ENCODE measurements around the gene DENND11. TPM values are rescaled to one million over a fixed set of nuclear protein-coding genes. Genes with fewer than 3 reads are reported as not detected.

The DENND11 gene
- total RNA-seq, 1 donor from 2014 or later, result 40.2 TPM

GRCh38 chr7:141671705-141672496, 30.1 kb downstream of the DENND11 start:
- TF ChIP-seq, protein P1, sequence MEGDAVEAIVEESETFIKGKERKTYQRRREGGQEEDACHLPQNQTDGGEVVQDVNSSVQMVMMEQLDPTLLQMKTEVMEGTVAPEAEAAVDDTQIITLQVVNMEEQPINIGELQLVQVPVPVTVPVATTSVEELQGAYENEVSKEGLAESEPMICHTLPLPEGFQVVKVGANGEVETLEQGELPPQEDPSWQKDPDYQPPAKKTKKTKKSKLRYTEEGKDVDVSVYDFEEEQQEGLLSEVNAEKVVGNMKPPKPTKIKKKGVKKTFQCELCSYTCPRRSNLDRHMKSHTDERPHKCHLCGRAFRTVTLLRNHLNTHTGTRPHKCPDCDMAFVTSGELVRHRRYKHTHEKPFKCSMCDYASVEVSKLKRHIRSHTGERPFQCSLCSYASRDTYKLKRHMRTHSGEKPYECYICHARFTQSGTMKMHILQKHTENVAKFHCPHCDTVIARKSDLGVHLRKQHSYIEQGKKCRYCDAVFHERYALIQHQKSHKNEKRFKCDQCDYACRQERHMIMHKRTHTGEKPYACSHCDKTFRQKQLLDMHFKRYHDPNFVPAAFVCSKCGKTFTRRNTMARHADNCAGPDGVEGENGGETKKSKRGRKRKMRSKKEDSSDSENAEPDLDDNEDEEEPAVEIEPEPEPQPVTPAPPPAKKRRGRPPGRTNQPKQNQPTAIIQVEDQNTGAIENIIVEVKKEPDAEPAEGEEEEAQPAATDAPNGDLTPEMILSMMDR (IDR thresholded peaks at IDR 0.05), result no peak
- Histone ChIP-seq H3K9me3 (no peaks in the 10 kb centered on the region), H3K4me3 (no peak overlapping the region), H3K36me3 (peaks cover 32% of the 10 kb centered on the region), H3K27me3 (no peaks in the 10 kb centered on the region), H3K27ac (no peak overlapping the region), H3K4me1 (peaks cover 4% of the 10 kb centered on the region)
- intact Hi-C loops (cut with DNase I), result no loop called here
- DNase-seq (no peak), ATAC-seq (peak; percentile 66)

- Histone ChIP-seq H3K36me3 (peaks cover 60% of the 10 kb centered on the region), H3K27ac (no peak overlapping the region), H3K4me3 (no peak overlapping the region), H3K4me1 (no peaks in the 10 kb centered on the region), H3K9me3 (no peaks in the 10 kb centered on the region), H3K27me3 (no peaks in the 10 kb centered on the region)
- ATAC-seq (no peak), DNase-seq (no peak)
- TF ChIP-seq, protein P1 (IDR thresholded peaks at IDR 0.05), result no peak
- intact Hi-C loops (cut with DNase I), result no loop called here
Measured at GRCh38 chr7:141668853-141669252, 33.1 kb downstream of the DENND11 start.

DNA sequence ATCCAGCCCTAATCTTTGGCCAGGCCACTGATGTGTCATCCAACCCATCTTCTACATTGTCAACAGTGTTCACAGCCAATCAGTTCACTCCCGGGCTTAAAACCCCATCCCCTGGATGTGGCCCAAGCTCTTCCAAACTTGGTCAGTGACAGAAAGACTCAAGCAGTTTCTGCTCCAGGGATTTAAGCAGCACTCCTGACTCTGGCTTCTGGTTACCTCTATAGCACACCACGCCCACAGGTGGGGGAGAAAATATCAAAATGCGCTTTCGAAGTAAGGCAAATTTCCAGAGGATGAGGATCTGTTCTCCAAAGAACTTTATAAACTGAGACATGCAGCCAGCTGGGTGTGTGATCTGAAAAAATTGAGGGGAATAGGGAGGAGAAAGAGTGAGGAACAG, 35.9 kb downstream of the DENND11 start:
- DNase-seq (no peak), ATAC-seq (no peak)
- Histone ChIP-seq H3K27ac (no peak overlapping the region), H3K27me3 (no peaks in the 10 kb centered on the region), H3K36me3 (peaks cover 67% of the 10 kb centered on the region), H3K4me1 (peaks cover 14% of the 10 kb centered on the region), H3K4me3 (no peak overlapping the region), H3K9me3 (no peaks in the 10 kb centered on the region)
- TF ChIP-seq, protein P1 (IDR thresholded peaks at IDR 0.05), result no peak
- intact Hi-C loops (cut with DNase I), result no loop called here

- ATAC-seq (no peak), DNase-seq (no peak)
- H3K4me3 ChIP-seq, result no peak overlapping the region
- no peak overlapping the region for H3K27ac ChIP-seq
- peaks cover 14% of the 10 kb centered on the region for H3K4me1 ChIP-seq
- H3K9me3 ChIP-seq, result no peaks in the 10 kb centered on the region
- no peaks in the 10 kb centered on the region for H3K27me3 ChIP-seq
- intact Hi-C loops (cut with DNase I), result no loop called here
- TF ChIP-seq, protein P1 (IDR thresholded peaks at IDR 0.05), result no peak
- H3K36me3 ChIP-seq, result peaks cover 66% of the 10 kb centered on the region
Measured at GRCh38 chr7:141665208-141666035, 36.5 kb downstream of the DENND11 start.

GRCh38 chr7:141664450-141664849, 37.5 kb downstream of the DENND11 start:
- no peak overlapping the region for H3K27ac ChIP-seq
- no peaks in the 10 kb centered on the region for H3K27me3 ChIP-seq
- DNase-seq, result no peak
- TF ChIP-seq, protein P1 (IDR thresholded peaks at IDR 0.05), result no peak
- peaks cover 60% of the 10 kb centered on the region for H3K36me3 ChIP-seq
- H3K9me3 ChIP-seq, result no peaks in the 10 kb centered on the region
- intact Hi-C loops (cut with DNase I), result no loop called here
- peaks cover 14% of the 10 kb centered on the region for H3K4me1 ChIP-seq
- ATAC-seq, result no peak
- H3K4me3 ChIP-seq, result no peak overlapping the region
